ENCODE measurements around the gene CDHR5.

The CDHR5 gene

GRCh38 chr11:610146-610801 lies 14.5 kb downstream of the CDHR5 start:
- peaks cover 23% of the 10 kb centered on the region for H3K4me1 ChIP-seq (ENCODE audit: insufficient read depth, low read length)
- no peak overlapping the region for H3K4me3 ChIP-seq (ENCODE audit: low read depth in 1 of 2, low read length in 2 of 2)
- H3K79me2 ChIP-seq (ENCODE audit: insufficient read depth, low read length) = peaks cover 10% of the 10 kb centered on the region
- peaks cover 76% of the 10 kb centered on the region for H4K20me1 ChIP-seq (ENCODE audit: insufficient read depth, low read length)
- DNase-seq (no peak), ATAC-seq (ENCODE audit: insufficient read depth, low read depth) (no peak)
- H3K4me2 ChIP-seq (ENCODE audit: insufficient read depth, low read length) = no peak overlapping the region
- H3K36me3 ChIP-seq (ENCODE audit: insufficient read depth, low read length) = peaks cover 90% of the 10 kb centered on the region
- no peaks in the 10 kb centered on the region for H3K9me3 ChIP-seq (ENCODE audit: insufficient read depth, low read length, severe bottlenecking)
- TF ChIP-seq CTCF (IDR thresholded peaks at IDR 0.05; ENCODE audit: borderline replicate concordance, extremely low read depth, low read length, poor library complexity, severe bottlenecking) = no peak
- no peak for TF ChIP-seq EZH2 (IDR thresholded peaks at IDR 0.05; ENCODE audit: borderline replicate concordance, low read depth, low read length, severe bottlenecking)
- no peaks in the 10 kb centered on the region for H3K27me3 ChIP-seq (ENCODE audit: insufficient read depth, low read length, poor library complexity)
- H3K9ac ChIP-seq (ENCODE audit: low read depth, low read length) = no peak overlapping the region
- no peak overlapping the region for H3K27ac ChIP-seq (ENCODE audit: low read length)
- H2AFZ ChIP-seq (ENCODE audit: low read depth, low read length) = no peak overlapping the region

- Histone ChIP-seq H3K36me3 (ENCODE audit: insufficient read depth, low read length) (peaks cover 95% of the 10 kb centered on the region), H3K27ac (ENCODE audit: low read length) (no peak overlapping the region), H4K20me1 (ENCODE audit: insufficient read depth, low read length) (peaks cover 74% of the 10 kb centered on the region), H3K9me3 (ENCODE audit: insufficient read depth, low read length, severe bottlenecking) (no peaks in the 10 kb centered on the region), H3K9ac (ENCODE audit: low read depth, low read length) (no peak overlapping the region), H3K79me2 (ENCODE audit: insufficient read depth, low read length) (peaks cover 3% of the 10 kb centered on the region; the same call in 1 of the 2 replicates), H2AFZ (ENCODE audit: low read depth, low read length) (no peak overlapping the region), H3K4me2 (ENCODE audit: insufficient read depth, low read length) (no peak overlapping the region), H3K27me3 (ENCODE audit: insufficient read depth, low read length, poor library complexity) (no peaks in the 10 kb centered on the region), H3K4me1 (ENCODE audit: insufficient read depth, low read length) (peaks cover 14% of the 10 kb centered on the region), H3K4me3 (ENCODE audit: low read depth in 1 of 2, low read length in 2 of 2) (no peak overlapping the region)
- ATAC-seq (ENCODE audit: insufficient read depth, low read depth) (no peak), DNase-seq (no peak)
- no peak for TF ChIP-seq EZH2 (IDR thresholded peaks at IDR 0.05; ENCODE audit: borderline replicate concordance, low read depth, low read length, severe bottlenecking)
- no peak for TF ChIP-seq CTCF (IDR thresholded peaks at IDR 0.05; ENCODE audit: borderline replicate concordance, extremely low read depth, low read length, poor library complexity, severe bottlenecking)
Observed at GRCh38 chr11:609341-609811, 15.4 kb downstream of the CDHR5 start.

- Histone ChIP-seq H3K27me3 (ENCODE audit: insufficient read depth, low read length, poor library complexity) (no peaks in the 10 kb centered on the region), H3K36me3 (ENCODE audit: insufficient read depth, low read length) (peaks cover 96% of the 10 kb centered on the region), H2AFZ (ENCODE audit: low read depth, low read length) (no peak overlapping the region), H3K4me1 (ENCODE audit: insufficient read depth, low read length) (peaks cover 8% of the 10 kb centered on the region), H3K79me2 (ENCODE audit: insufficient read depth, low read length) (peaks cover 6% of the 10 kb centered on the region), H3K4me3 (ENCODE audit: low read depth in 1 of 2, low read length in 2 of 2) (no peak overlapping the region), H3K9me3 (ENCODE audit: insufficient read depth, low read length, severe bottlenecking) (no peaks in the 10 kb centered on the region), H3K4me2 (ENCODE audit: insufficient read depth, low read length) (no peak overlapping the region), H3K27ac (ENCODE audit: low read length) (no peak overlapping the region), H4K20me1 (ENCODE audit: insufficient read depth, low read length) (peaks cover 71% of the 10 kb centered on the region), H3K9ac (ENCODE audit: low read depth, low read length) (no peak overlapping the region)
- TF ChIP-seq CTCF (IDR thresholded peaks at IDR 0.05; ENCODE audit: borderline replicate concordance, extremely low read depth, low read length, poor library complexity, severe bottlenecking) = no peak
- TF ChIP-seq EZH2 (IDR thresholded peaks at IDR 0.05; ENCODE audit: borderline replicate concordance, low read depth, low read length, severe bottlenecking) = no peak
- no peak for ATAC-seq (ENCODE audit: insufficient read depth, low read depth)
- DNase-seq = no peak
Observed at GRCh38 chr11:608791-609251, 15.9 kb downstream of the CDHR5 start.
